Measurements from ENCODE around the gene ZBTB1. TPM values are rescaled to one million over a fixed set of nuclear protein-coding genes. Genes with fewer than 3 reads are reported as not detected.

ZBTB1 gene
- total RNA-seq, 4 donors from 2014 or later: 17.8 to 41.8 (median 23.9) TPM

DNA sequence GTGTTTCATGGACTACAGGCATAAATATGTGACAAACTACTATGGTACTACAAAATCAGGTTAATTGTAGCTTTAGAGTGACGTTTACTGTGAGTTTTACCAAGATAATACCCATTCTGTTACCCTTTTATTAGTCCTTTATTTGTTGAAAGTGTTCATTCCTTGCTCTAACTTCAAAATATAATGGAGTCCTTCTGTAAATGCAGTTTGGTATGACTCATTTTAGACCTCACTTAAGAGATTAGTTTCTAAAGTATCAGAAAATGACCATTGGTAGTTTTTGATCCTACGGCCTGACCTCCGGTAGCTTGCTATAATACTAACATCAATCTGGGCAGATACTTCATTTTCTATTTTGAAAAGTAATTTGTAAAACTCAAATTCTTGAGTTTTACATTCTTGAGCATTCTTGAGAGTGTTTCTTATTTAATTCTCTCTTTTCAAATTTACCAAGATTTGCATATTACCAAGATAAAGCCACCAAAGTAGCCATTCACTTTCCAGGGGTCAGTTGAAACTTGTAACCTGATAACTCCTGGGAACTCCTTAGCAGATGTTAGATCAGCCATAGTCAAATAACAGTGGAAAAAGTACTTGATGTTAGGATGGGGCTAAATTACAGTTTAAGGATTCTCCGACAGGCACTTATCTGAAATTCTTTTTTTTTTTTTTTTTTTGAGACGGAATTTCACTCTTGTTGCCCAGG lies 40.2 kb downstream of the ZBTB1 start:
- Histone ChIP-seq H3K9me3 (no peaks in the 10 kb centered on the region), H3K27me3 (peaks cover 0 to 1% (median 0%) of the 10 kb centered on the region in 4 donors), H3K27ac (peak overlapping the region in 1 of 4 donors; percentile 86), H3K36me3 (no peaks in the 10 kb centered on the region), H3K4me1 (peaks cover 2 to 55% (median 11%) of the 10 kb centered on the region in 3 donors), H3K4me3 (peak overlapping the region in 3 of 4 donors; percentile 63 to 77 (median 68))
- 43 to 55% methylated on average over 5 of the region's 5 CpGs for WGBS, 2 donors
- intact Hi-C loops (cut with DNase I): no loop called here
- no peak for DNase-seq
- TF ChIP-seq CTCF (IDR thresholded peaks at IDR 0.05) (no peak), POLR2A (IDR thresholded peaks at IDR 0.05) (no peak)

- no peaks in the 10 kb centered on the region for H3K36me3 ChIP-seq
- H3K4me3 ChIP-seq: no peak overlapping the region
- intact Hi-C loops (cut with DNase I): no loop called here
- peaks cover 8 to 30% (median 9%) of the 10 kb centered on the region in 3 donors for H3K4me1 ChIP-seq
- H3K27ac ChIP-seq: peak overlapping the region in 2 of 4 donors; percentile 73 to 84
- peaks cover 0 to 7% (median 0%) of the 10 kb centered on the region in 4 donors for H3K27me3 ChIP-seq
- TF ChIP-seq POLR2A (IDR thresholded peaks at IDR 0.05) (no peak), CTCF (IDR thresholded peaks at IDR 0.05) (no peak)
- DNase-seq: no peak
- 41 to 67% methylated on average over 1 of the region's 1 CpG for WGBS, 2 donors
- no peaks in the 10 kb centered on the region for H3K9me3 ChIP-seq
These were observed 44.4 kb downstream of the ZBTB1 start for GRCh38 chr14:64549016-64549415.

DNA sequence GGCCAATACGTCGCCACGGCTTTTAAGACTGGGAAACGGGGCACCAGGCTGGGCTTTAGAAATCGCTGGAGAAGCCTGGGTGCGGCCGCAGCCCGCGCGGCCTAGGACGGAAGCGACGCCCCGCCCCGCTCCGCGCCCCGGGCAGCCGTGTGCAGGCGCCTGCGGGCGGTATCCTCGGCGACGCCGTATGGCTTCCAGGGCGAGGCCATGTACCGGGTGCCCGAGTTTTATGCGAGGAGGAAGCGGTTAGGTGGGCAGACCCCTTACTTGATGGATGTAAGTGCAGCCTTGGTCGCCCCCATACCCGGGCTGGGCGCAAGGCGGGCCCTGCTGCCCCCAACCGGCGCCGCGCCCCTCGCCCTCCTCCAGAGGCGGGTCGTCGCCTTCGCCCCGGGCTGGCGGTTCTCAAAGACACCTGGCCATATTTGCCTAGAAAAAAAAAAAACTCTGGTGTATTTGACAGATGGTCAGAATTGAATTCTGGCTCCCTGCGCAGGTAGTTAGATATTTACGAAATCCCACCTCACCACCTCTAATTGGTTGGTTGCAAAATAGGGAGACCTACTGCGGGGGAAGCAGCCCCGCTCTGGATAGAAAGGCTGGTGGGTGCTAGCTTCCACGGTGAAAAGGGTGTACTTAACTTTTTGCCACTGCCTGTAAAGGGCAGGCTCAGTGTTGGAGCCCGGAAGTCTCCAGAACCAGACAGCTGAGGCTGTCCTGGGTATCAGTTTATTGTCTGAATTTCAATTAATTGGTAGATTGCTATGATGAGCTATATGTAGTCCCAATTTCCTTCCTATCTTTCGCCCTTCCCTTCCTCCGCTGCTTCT lies 45.4 kb downstream of the ZBTB1 start, which contains the start of gene PPP1R36:
Gene PPP1R36 (plus strand): TSS at position 171 of the 830 bp plus-strand sequence. CDS start 37 bp downstream, at position 208.
- no peaks in the 10 kb centered on the region for H3K9me3 ChIP-seq
- 20 to 42% methylated on average over 8 of the region's 54 CpGs for WGBS, 2 donors
- DNase-seq: no peak
- TF ChIP-seq CTCF (IDR thresholded peaks at IDR 0.05) (peak in 1 of 6 experiments; percentile 3), POLR2A (IDR thresholded peaks at IDR 0.05) (no peak)
- no peaks in the 10 kb centered on the region for H3K36me3 ChIP-seq
- peaks cover 0 to 7% (median 0%) of the 10 kb centered on the region in 4 donors for H3K27me3 ChIP-seq
- H3K4me3 ChIP-seq: peak within 1 kb of the TSS; percentile 17 to 65 (median 49)
- peaks cover 8 to 22% (median 9%) of the 10 kb centered on the region in 3 donors for H3K4me1 ChIP-seq
- intact Hi-C loops (cut with DNase I): no loop called here
- H3K27ac ChIP-seq: peak within 1 kb of the TSS in 3 of 4 donors; percentile 40 to 84 (median 73)

GRCh38 chr14:64550621-64551333 lies 46.2 kb downstream of the ZBTB1 start:
- H3K4me1 ChIP-seq: peaks cover 8 to 22% (median 9%) of the 10 kb centered on the region in 3 donors
- H3K4me3 ChIP-seq: peak overlapping the region in 1 of 4 donors; percentile 50
- intact Hi-C loops (cut with DNase I): no loop called here
- no peaks in the 10 kb centered on the region for H3K9me3 ChIP-seq
- TF ChIP-seq CTCF (IDR thresholded peaks at IDR 0.05) (no peak), POLR2A (IDR thresholded peaks at IDR 0.05) (no peak)
- DNase-seq: no peak
- peak overlapping the region in 2 of 4 donors; percentile 73 to 84 for H3K27ac ChIP-seq
- H3K36me3 ChIP-seq: no peaks in the 10 kb centered on the region
- WGBS, 2 donors: 48 to 59% methylated on average over 7 of the region's 7 CpGs
- peaks cover 0 to 7% (median 0%) of the 10 kb centered on the region in 4 donors for H3K27me3 ChIP-seq
